GM12878 (cell line): ENCODE measurements around the gene OSCP1. TPM values are rescaled to one million over a fixed set of nuclear protein-coding genes. Genes with fewer than 3 reads are reported as not detected.

Experiments
- ATAC-seq: fragments of 200-7000 bp; cut with Tn5 transposase; 3 replicates; pipeline ENCODE4 v1.9.1; 2020; ENCODE audit warnings: mild to moderate bottlenecking, moderate library complexity
- BruUV-seq: library from RNA; stranded (reverse); fragments of 400-500 nt; replicated peaks from 2 replicates; lab custom pipeline; 2021; lab: Mats Ljungman, UMichigan
- CTCF ChIA-PET: fragments of 300-600 bp; sonication (Branson Sonifier 250); formaldehyde crosslinking; extraction: SDS; loops from one replicate; lab custom pipeline; 2021; ENCODE audit warnings: inconsistent platforms; lab: Yijun Ruan, JAX
- POLR2A ChIA-PET: fragments of 350-600 bp; formaldehyde crosslinking; extraction: SDS; loops from one replicate; lab custom pipeline; 2021; ENCODE audit warnings: inconsistent platforms; lab: Charles Lee
- RAD21 ChIA-PET: fragments of 300-600 bp; sonication (Branson Sonifier 250); formaldehyde crosslinking; loops from one replicate; lab custom pipeline; 2023; ENCODE audit warnings: antibody characterized with exemption; ENCODE audit not compliant: unreplicated experiment; lab: Charles Lee
- SMC1A ChIA-PET: fragments of 300-600 bp; sonication (Branson Sonifier 250); formaldehyde crosslinking; loops from one replicate; lab custom pipeline; 2023; ENCODE audit not compliant: unreplicated experiment, uncharacterized antibody; lab: Charles Lee
- DNase-seq: peaks from one replicate; pipeline ENCODE4 v3.0.0-alpha.2; 2011; ENCODE audit warnings: low read depth, low spot score
- FAIRE-seq: peaks from 3 replicates; lab custom pipeline; 2011; peaks lifted over from hg19 to GRCh38; lab: Jason Lieb, UNC
- H2AFZ ChIP-seq: 2 replicates; pipeline ENCODE4 v1.6.0; 2011; ENCODE audit warnings: low read depth, low read length, control low read depth; ENCODE audit not compliant: control insufficient read depth
- H3K27ac ChIP-seq: 2 replicates; pipeline ENCODE4 v1.5.1; 2011; ENCODE audit warnings: control low read depth; ENCODE audit not compliant: control insufficient read depth, insufficient read depth
- H3K27me3 ChIP-seq, 2 experiments: replicated peaks in 1 of 2; 2 replicates each; pipeline versions ENCODE4 v1.6.0 to v1.6.1; 2011; ENCODE audit warnings: low read length in 1 of 2; ENCODE audit not compliant: control insufficient read depth in 2 of 2, insufficient read depth in 2 of 2
- H3K36me3 ChIP-seq, 2 experiments: 2 replicates each; pipeline ENCODE4 v1.5.1; 2011; ENCODE audit warnings: low read length in 1 of 2; ENCODE audit not compliant: control insufficient read depth in 2 of 2, insufficient read depth in 2 of 2
- H3K4me1 ChIP-seq: 2 replicates; pipeline ENCODE4 v1.6.1; 2011; ENCODE audit warnings: mild to moderate bottlenecking, low read length, moderate library complexity, mixed read lengths; ENCODE audit not compliant: control insufficient read depth, insufficient read depth
- H3K4me2 ChIP-seq: 2 replicates; pipeline ENCODE4 v1.6.0; 2011; ENCODE audit warnings: control low read depth; ENCODE audit not compliant: control insufficient read depth, insufficient read depth
- H3K4me3 ChIP-seq: fragments of 200-600 bp; sonication (generic); 2 replicates; pipeline ENCODE4 v1.5.1; 2016
- H3K79me2 ChIP-seq: 2 replicates; pipeline ENCODE4 v1.6.0; 2011; ENCODE audit warnings: low read length; ENCODE audit not compliant: control insufficient read depth, insufficient read depth
- H3K9ac ChIP-seq: 2 replicates; pipeline ENCODE4 v1.8.0; 2011; ENCODE audit warnings: low read length, control low read depth, mixed read lengths; ENCODE audit not compliant: control insufficient read depth, insufficient read depth
- H3K9me3 ChIP-seq: replicated peaks from 3 replicates; pipeline ENCODE4 v1.5.1; 2011; ENCODE audit warnings: mild to moderate bottlenecking, low read length; ENCODE audit not compliant: control insufficient read depth, insufficient read depth
- H4K20me1 ChIP-seq: 2 replicates; pipeline ENCODE4 v1.6.0; 2011; ENCODE audit not compliant: control insufficient read depth, insufficient read depth
- ESRRA ChIP-seq: IDR thresholded peaks from 2 replicates; pipeline ENCODE4 v1.6.1; 2012; ENCODE audit warnings: mild to moderate bottlenecking, low read length, improper control_type of control experiment
- MEF2B ChIP-seq: fragments of 450-650 bp; IDR thresholded peaks from 2 replicates; pipeline ENCODE4 v1.6.1; 2018; ENCODE audit warnings: mild to moderate bottlenecking, moderate library complexity; ENCODE audit not compliant: partially characterized antibody, poor library complexity, severe bottlenecking
- NFXL1 ChIP-seq: fragments of 450-650 bp; IDR thresholded peaks from 2 replicates; pipeline ENCODE4 v1.6.1; 2017; ENCODE audit warnings: antibody characterized with exemption, mild to moderate bottlenecking, borderline replicate concordance
- PAX8 ChIP-seq: fragments of 450-650 bp; IDR thresholded peaks from 2 replicates; pipeline ENCODE4 v1.6.1; 2017; ENCODE audit warnings: mild to moderate bottlenecking, moderate library complexity
- RCOR1 ChIP-seq: conservative IDR thresholded peaks from 2 replicates; pipeline ENCODE4 v1.6.1; 2012; ENCODE audit warnings: low read depth, low read length, improper control_type of control experiment
- SMARCA5 ChIP-seq: fragments of 450-650 bp; IDR thresholded peaks from 2 replicates; pipeline ENCODE4 v1.6.1; 2017; ENCODE audit warnings: mild to moderate bottlenecking
- SRF ChIP-seq, 2 experiments: IDR thresholded peaks; 2 replicates each; pipeline ENCODE4 v1.6.1; 2011; ENCODE audit warnings: low read depth in 2 of 2, low read length in 2 of 2, mild to moderate bottlenecking in 1 of 2, moderate library complexity in 1 of 2
- YY1 ChIP-seq: IDR thresholded peaks from 2 replicates; pipeline ENCODE4 v1.6.1; 2011; ENCODE audit warnings: low read depth, mild to moderate bottlenecking, low read length
- ZNF207 ChIP-seq: fragments of 450-650 bp; IDR thresholded peaks from 2 replicates; pipeline ENCODE4 v1.6.1; 2014; ENCODE audit warnings: antibody characterized with exemption, mild to moderate bottlenecking, borderline replicate concordance
- WGBS: methylation state at CpG from one replicate; pipeline ENCODE4 v1.1.6; 2016; ENCODE audit warnings: low lambda C conversion rate; ENCODE audit not compliant: insufficient replicate concordance, insufficient coverage; ENCODE audit errors: missing lambda C conversion rate; 5-methylcytosine and 5-hydroxymethylcytosine counted together
- in situ Hi-C: fragments of 300-500 bp; cut with MboI; formaldehyde crosslinking; loops from 9 replicates; pipeline ENCODE4 v1.14.3; 2018; ENCODE audit warnings: mixed read lengths
- intact Hi-C: fragments of 100-400 bp; cut with micrococcal nuclease; formaldehyde crosslinking; loops from one replicate; pipeline ENCODE4 v1.14.2; 2022; ENCODE audit not compliant: unreplicated experiment
- polyA plus RNA-seq, 11 experiments: library from polyadenylated mRNA; depleted of rRNA in 4 of 11; unstranded in 6 of 11; stranded (reverse) in 5 of 11; fragments of >200 nt; fragmentation: Nextera tagmentation in 4 of 11; fragmentation: Illumina TruSeq in 1 of 11; extraction: Ambion mirVana in 4 of 11; extraction: Trizol in 1 of 11; gene quantifications; 1 replicate in 1 of 11; 2 replicates in 10 of 11; pipeline versions ENCODE4 v1.2.1 to v1.2.3, GENCODE V29; 2011 to 2016; ENCODE audit warnings: inconsistent platforms in 2 of 11, missing spikeins in 2 of 11, low read depth in 1 of 11
- total RNA-seq, 4 experiments: library from RNA; depleted of rRNA in 3 of 4; stranded (reverse); fragments of >200 nt in 3 of 4; fragmentation: Illumina TruSeq in 1 of 4; extraction: Trizol in 1 of 4; gene quantifications; 2 replicates each; pipeline versions ENCODE4 v1.2.1 to v1.2.3, GENCODE V29; 2013 to 2021
- TF ChIP-seq, protein P1 (sequence below): fragments of 450-650 bp; IDR thresholded peaks from 2 replicates; pipeline ENCODE4 v1.6.1; 2016; ENCODE audit warnings: mild to moderate bottlenecking

OSCP1 gene
- total and polyA plus RNA-seq, 10 of the 15 experiments (the other 5 are each of a cell fraction or from before 2014, with no cell fraction given) = 1.8 to 5.9 (median 3.0) TPM

DNA sequence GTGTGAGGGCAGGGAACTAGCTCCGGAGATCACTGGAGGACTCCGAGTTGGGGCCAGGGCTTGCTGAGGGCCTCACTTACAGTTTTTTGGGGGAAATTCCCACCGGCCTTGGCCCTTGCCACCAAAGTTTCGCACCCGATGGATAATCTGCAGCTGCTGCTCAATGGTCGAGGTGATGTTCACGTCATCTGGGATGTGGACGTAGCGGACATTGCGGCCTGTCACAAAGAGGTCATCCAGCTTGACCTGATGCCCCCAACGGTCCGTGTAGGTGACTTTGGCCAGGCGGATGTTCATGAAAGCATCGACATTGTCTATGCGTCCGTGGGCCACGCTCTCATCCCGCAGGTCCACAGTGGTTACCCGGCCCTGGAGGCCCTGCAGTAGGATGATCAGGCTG, 56.6 kb downstream of the OSCP1 start:
- H3K4me2 ChIP-seq = no peak overlapping the region
- peaks cover 0 to 15% of the 10 kb centered on the region in 2 experiments; a peak in 3 of 4 replicates for H3K36me3 ChIP-seq
- RAD21 ChIA-PET = no interaction called here
- no peak overlapping the region for H2AFZ ChIP-seq
- no peak overlapping the region for H3K9ac ChIP-seq
- CTCF ChIA-PET = interaction anchor here (0.6 kb wide), 1 partner anchor 36 kb away, joined by 4 read pairs; no protein-coding TSS in a partner anchor
- no peaks in the 10 kb centered on the region for H3K27me3 ChIP-seq
- POLR2A ChIA-PET = interaction anchor here (0.6 kb wide), 1 partner anchor 12 kb away, joined by 4 read pairs; no protein-coding TSS in a partner anchor
- 94% methylated on average over 19 of the region's 19 CpGs for WGBS
- no peak for TF ChIP-seq SMARCA5
- TF ChIP-seq NFXL1 = no peak
- TF ChIP-seq ZNF207 = no peak
- TF ChIP-seq MEF2B = no peak
- TF ChIP-seq PAX8 = no peak
- no peak for TF ChIP-seq SRF (IDR thresholded peaks at IDR 0.05; ENCODE audit: low read depth in 2 of 2, low read length in 2 of 2)
- TF ChIP-seq RCOR1 = no peak
- TF ChIP-seq, protein P1, sequence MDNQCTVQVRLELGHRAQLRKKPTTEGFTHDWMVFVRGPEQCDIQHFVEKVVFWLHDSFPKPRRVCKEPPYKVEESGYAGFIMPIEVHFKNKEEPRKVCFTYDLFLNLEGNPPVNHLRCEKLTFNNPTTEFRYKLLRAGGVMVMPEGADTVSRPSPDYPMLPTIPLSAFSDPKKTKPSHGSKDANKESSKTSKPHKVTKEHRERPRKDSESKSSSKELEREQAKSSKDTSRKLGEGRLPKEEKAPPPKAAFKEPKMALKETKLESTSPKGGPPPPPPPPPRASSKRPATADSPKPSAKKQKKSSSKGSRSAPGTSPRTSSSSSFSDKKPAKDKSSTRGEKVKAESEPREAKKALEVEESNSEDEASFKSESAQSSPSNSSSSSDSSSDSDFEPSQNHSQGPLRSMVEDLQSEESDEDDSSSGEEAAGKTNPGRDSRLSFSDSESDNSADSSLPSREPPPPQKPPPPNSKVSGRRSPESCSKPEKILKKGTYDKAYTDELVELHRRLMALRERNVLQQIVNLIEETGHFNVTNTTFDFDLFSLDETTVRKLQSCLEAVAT = no peak
- no peak for TF ChIP-seq ESRRA
- no peak for TF ChIP-seq YY1
- no peak overlapping the region for H3K4me3 ChIP-seq
- H3K79me2 ChIP-seq = peaks cover 28% of the 10 kb centered on the region
- no peaks in the 10 kb centered on the region for H3K9me3 ChIP-seq
- H3K4me1 ChIP-seq = peaks cover 48% of the 10 kb centered on the region
- in situ Hi-C loops (no loop called here), intact Hi-C loops (no loop called here)
- SMC1A ChIA-PET = interaction anchor here (1.4 kb wide), 1 partner anchor 13 kb away, joined by 4 read pairs; no protein-coding TSS in a partner anchor
- BruUV-seq = no TSS peak
- ATAC-seq = no peak
- no peaks in the 10 kb centered on the region for H4K20me1 ChIP-seq
- DNase-seq = no peak
- H3K27ac ChIP-seq = no peak overlapping the region
- no peak for FAIRE-seq
